Stimulated activated CD4-positive, alpha-beta T cell treated with anti-CD3 and anti-CD28 coated beads, Interleukin-15, amount 100 ng/mL, for 1 hour (primary cell): ENCODE measurements around the gene TOP1.
"Not testable (repeated sequence)": the region's sequence is repeated elsewhere in the genome, so short reads cannot be mapped to it uniquely, and the experiment has no call there.

ENCODE experiments used
- DNase-seq, 2 donors: peaks; one replicate each; pipeline ENCODE4 v3.0.0-alpha.2; 2020; ENCODE audit warnings: low read depth in 1 of 2, low spot score in 1 of 2

Gene TOP1

GRCh38 chr20:41003936-41004294, 24.7 kb upstream of the TOP1 start:
- not testable (repeated sequence) for DNase-seq

- DNase-seq: no peak
These were observed 23.9 kb upstream of the TOP1 start for GRCh38 chr20:41004531-41005360.

DNA sequence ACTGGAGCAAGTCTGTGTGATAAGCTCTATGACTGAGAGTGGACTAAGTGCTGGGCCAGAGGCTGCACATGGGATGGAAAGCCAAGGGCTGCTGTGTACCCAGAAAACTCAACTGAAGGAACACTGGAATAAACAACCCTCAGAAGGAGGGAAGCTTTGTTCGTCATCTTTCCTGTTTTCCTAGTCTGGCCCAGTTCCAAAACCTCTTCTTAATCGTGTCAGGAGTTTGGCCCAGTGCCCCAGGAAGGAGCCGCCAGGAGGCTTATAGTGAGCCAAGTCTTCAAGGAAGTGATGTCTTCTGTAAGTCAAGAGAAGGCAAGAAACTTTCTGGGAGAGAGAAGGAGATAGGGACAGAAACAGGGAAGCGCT, 23.3 kb upstream of the TOP1 start:
- DNase-seq: no peak

DNA sequence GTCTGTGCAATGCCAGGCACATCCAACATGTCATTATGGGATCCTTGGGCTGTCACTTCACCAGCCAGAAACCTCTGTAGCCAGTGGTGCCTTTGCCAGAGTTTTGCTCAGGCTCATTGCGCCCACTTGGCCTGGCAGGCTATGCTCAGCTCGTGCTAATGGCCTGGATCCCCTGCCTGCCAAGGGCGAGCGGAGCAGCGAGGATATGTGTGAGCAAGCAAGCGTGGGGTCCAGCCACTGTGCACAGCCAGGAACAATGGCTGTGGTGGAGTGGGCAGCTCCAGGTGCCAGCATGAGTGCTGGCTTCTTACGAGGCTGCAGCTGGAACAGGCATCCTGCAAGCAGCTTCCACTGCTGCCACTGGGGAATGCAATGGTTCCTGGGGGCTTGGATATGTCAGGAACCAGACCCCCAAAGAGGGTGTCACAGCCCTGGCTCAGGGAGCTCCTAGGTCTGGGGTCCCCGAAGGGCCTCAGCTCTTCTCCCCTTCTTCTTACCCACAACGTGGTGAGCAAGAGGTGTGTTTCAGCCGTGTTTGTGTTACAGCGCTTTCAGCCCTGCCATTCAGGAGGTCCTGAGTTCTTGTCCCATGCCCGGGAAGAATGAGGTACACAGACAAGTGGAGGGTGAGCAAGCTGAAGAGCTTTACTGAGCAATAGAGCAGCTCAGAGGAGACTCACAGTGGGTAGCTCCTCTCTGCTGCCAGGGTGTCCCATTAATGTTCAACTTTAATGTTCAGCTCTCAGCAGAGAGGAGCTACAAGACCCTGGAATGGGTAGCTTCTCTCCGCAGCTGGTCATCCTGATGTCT, 22.3 kb upstream of the TOP1 start:
- no peak for DNase-seq

DNA sequence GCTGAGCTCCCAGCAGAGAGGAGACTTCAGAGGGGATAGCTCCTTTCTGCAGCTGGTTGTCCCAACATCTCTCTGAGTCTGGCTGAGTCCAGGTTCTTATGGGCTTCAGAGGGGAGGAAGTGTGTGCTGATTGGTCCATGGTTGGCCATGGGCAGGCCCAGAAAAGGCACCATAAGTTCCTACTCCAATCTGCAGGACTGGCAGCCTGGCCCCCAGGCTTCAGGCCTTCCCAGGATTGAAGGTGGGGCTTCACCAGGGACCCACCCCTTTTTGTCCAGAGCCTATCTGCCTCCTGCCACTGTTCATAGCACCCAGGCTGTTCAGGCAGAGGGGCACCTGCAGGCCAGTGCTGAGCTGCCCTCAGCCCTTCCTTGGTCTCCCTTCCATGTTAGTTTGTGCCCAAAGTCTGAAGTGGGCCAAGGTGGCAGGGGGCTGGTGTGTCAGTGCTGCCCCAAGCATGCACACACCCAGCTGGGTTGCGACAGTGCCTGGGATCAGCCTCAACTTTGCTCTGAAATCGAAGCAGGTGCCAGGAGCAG, 21.6 kb upstream of the TOP1 start:
- no peak for DNase-seq

GRCh38 chr20:41007481-41007880, 21.1 kb upstream of the TOP1 start:
- DNase-seq: no peak

DNA sequence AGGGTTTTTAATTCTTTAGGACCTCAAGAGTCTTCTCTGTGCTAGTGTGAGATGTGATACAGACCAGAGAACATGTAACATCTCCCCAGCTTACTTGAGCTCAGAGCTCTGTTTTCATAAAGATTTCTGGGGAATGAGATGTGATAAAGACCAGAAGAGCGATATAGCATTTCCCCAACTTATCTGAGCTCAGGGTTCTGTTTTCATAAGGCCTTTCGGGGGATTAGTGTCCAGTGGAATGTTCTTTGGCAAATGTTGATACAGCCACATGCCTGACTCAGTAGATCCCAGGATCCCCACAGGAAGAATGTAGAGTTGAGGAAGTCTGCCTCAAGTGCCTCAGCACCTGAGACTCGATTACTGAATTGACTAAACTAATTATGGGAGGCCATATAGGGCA, 18.7 kb upstream of the TOP1 start:
- no peak for DNase-seq

DNA sequence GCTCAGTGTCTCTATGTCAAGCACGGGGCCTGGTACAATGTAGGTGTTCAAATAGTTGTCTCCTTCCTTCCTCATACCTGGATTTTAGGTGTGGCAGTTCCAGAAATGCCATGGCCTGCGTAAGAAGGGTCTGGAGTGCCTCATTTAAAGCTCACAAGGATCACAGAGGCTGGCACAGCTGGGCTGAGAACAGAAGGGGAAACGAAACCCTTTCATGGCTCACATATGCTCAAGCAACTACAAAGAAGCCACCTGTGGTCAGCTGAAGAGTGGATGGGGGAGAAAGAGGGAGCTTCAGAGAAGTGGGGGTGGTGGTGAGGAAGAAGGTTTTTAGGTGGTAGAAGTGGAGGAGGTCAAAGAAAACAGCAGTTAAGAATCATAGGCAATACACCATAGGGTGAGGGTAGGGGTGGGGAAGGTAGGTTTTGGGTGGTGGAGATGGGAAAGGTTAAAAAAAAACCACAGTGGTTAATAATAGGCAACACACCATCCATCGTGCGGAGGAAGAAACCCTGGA, 17.0 kb upstream of the TOP1 start:
- no peak for DNase-seq

DNA sequence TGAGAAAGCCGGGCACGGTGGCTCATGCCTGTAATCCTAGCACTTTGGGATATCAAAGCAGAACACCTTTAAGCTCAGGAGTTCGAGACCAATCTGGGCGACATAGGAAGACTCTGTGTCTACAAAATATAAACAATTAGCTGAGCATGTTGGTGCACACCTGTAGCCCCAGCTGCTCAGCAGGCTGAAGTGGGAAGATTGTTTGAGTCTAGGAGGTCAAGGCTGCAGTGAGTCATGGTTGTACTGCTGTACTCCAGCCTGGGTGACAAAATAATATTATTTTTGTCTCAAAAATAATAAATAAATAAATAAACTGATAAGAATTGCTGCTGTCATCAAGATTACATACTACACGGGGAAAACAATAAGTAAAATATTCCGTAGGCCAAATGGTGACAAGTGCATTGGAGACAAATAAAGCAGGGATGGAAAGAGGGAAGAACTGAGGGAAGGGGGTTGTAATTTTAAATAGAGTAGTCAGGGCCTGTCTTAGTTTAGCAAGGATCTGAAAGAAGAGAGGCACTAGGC, 14.0 kb upstream of the TOP1 start:
- DNase-seq: no peak

GRCh38 chr20:41017448-41018042, 11.1 kb upstream of the TOP1 start:
- no peak for DNase-seq

DNA sequence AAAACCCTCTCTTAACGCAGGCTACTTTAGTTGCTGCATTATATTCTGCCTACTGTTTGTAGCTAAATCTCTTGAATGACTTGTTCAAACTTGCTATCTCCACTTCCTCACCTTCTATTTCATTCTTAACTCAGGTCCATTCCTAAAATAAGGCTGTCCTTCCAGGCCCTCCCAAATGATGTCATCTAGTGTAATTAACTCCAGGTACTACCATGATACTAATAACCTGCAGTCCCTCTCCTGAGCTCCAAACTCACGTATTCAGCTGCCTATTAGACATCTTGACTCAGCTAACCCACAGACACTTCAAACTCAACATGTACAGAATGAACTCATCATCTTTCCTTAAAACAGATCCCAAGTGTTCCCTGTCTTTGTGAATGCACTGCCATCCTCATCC, 10.5 kb upstream of the TOP1 start:
- no peak for DNase-seq

DNA sequence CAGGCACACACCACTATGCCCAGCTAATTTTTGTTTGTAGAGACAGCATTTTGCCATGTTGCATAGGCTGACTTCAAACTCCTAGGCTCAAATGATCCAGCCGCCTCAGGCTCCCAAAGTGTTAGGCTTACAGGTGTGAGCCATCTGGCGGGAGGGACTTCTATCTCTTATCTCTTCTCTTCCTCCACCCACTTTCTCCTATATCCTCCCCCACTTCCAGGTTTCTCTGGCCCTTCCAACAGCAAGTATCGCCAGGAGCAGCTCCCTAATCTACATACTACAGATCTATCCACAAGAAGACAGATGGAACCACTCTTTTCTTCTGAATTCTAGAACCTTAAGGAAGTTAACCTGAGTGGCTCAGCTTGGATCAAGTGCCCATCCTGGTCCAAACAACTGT, 5.1 kb upstream of the TOP1 start:
- no peak for DNase-seq

DNA sequence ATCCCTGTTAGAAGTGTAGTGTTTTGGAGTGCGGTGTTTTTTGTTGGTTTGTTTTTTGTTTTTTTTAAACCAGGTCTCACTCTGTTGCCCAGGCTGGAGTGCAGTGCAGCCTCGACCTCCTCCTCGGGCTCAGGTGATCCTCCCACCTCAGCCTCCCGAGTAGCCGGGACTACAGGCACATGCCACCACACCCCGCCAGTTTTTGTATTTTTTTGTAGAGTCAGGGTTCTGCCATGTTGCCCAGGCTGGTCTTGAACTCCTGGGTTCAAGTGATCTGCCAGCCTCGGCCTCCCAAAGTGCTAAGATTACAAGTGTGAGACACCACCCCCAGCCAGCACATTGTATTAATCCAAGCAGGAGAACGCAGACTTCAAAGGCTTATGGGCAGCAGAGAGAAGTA, 1.3 kb upstream of the TOP1 start:
- DNase-seq: no peak

DNA sequence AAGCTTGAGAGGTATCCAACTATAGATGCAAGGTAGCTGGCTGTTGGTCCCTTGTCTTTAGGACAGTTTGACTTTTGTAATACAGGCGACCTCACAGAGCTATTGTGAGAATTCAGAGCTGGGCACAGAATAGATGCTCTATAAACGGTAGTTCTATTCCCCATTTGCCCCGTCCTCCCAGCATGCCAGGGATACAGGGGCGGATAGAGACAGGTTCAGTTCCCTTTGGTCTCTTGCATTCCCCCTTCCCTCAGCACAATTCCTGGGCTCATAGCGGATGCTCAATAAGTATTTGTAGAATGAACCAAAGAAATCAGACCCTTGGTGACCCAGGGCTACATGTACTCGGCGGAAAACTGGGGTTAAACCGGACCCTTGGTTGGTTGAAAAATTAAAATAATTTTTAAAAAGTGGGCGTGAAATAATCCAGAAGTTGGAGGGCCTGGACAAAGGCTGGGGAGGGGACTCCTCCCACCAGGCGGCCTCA, 707 bp upstream of the TOP1 start:
- DNase-seq: no peak

GRCh38 chr20:41029150-41029901, 704 bp downstream of the TOP1 start:
- peak; percentile 5 to 20 for DNase-seq

DNA sequence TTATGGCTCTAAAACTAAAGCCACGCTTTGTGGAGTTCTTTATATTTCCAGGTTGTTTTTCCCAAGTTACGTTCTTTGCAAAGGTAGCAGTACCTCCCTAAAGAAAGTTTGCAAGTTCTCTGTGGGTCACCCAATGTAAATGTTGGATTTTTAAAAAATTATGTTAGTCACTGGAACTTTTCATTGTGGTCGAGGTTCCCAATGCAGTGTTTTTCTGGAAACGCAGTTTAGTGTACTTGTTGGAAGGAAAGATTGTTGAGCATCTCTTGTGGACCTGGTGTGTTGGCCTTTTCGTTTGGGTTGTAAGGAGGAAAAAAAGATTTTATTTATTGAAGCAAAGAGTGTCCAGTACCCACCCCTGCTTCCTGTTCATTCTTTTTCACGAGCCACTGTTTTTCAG, 1.4 kb downstream of the TOP1 start:
- no peak for DNase-seq

DNA sequence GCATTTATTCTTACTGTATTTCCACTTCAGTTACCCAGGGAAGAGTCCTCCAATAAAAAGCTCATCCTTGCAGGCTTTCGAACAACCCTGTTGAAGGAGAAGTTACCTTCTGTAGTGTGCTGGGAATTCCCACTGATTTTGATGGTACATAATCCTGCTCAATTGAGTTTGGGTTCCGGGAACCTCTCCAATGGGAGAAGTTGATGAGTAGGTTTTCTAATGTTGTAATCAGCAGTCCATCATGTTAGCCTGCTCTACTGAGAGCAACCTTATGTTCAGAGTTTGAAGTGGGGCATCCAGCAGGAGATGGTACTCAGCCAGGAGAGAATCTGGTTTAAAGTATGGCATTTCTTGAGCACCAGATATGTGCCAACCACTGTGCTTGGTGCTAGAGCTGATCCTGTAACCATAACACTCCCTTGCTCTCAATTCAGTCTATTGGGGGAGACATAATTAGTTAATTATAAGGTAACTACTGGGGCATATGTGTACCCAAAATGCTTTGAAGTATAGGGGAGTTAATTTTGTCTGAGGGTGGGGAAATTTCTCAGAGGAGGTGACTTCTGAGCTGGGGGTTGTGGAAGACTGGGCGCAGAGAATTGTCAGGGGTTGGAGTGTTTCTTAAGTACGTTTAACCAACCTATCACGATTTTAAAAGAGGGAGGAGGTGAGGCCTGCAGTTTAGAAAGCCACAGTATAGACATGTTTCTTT, 2.1 kb downstream of the TOP1 start:
- no peak for DNase-seq

GRCh38 chr20:41031243-41031619, 2.6 kb downstream of the TOP1 start:
- DNase-seq: no peak

DNA sequence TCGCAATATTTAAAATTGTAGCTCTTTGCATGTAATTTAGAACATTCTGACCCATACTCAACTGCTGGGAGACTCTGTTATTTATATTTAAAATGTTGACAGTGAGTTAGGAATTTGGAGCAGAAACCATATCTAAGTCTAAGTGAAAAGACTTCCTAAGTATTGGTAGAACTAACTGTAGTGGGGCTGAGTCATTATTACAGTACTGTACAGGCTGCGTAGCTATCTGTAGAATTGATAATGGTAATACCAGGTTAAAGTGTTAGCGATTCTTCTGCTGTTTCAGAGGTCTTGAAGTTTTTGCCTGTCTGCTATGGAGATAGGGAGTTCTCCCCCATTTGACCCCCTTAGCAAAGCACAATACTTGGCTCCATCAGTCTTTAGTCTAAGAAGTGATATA, 3.6 kb downstream of the TOP1 start:
- DNase-seq: no peak

GRCh38 chr20:41034239-41034638, 5.6 kb downstream of the TOP1 start:
- no peak for DNase-seq
